Stimulated activated CD8-positive, alpha-beta memory T cell treated with anti-CD3 and anti-CD28 coated beads, Interleukin-4, amount 100 ng/mL, for 4 hours (primary cell): Measurements from ENCODE around the gene SIT1.
"Not testable (repeated sequence)": the region's sequence is repeated elsewhere in the genome, so short reads cannot be mapped to it uniquely, and the experiment has no call there.

Source experiments
- DNase-seq, 2 donors: peaks; one replicate each; pipeline ENCODE4 v3.0.0-alpha.2; 2020; ENCODE audit warnings: low read depth in 2 of 2, low spot score in 1 of 2

The SIT1 gene

DNA sequence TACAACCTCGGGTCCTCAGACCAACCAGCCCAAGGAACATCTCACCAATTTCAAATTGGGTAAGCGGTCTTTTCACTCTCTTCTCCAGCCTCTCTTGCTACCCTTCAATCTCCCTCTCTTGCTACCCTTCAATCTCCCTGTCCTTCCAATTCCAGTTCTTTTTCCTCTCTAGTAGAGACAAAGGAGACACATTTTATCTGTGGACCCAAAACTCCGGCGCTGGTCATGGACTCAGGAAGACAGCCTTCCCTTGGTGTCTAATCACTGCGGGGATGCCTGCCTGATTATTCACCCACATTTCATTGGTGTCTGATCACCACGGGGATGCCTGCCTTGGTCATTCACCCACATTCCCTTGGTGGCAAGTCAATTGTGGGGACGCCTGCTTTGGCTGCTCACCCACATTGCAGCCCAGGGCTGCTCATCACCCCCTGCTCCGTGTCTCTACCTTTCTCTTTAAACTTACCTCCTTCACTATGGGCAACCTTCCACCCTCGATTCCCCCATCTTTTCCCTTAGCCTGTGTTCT is 13.2 kb downstream of the SIT1 start:
- DNase-seq = not testable (repeated sequence)

DNA sequence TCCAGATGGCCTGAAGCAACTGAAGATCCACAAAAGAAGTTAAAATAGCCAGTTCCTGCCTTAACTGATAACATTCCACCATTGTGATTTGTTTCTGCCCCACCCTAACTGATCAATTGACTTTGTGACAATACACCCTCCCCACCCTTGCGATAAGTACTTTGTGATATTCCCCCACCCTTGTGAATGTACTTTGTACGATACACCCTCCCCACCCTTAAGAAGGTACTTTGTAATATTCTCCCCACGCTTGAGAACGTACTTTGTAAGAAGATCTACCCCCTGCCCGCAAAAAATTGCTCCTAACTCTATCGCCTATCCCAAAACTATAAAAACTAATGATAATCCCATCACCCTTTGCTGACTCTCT is 13.9 kb downstream of the SIT1 start:
- DNase-seq = not testable (repeated sequence)

DNA sequence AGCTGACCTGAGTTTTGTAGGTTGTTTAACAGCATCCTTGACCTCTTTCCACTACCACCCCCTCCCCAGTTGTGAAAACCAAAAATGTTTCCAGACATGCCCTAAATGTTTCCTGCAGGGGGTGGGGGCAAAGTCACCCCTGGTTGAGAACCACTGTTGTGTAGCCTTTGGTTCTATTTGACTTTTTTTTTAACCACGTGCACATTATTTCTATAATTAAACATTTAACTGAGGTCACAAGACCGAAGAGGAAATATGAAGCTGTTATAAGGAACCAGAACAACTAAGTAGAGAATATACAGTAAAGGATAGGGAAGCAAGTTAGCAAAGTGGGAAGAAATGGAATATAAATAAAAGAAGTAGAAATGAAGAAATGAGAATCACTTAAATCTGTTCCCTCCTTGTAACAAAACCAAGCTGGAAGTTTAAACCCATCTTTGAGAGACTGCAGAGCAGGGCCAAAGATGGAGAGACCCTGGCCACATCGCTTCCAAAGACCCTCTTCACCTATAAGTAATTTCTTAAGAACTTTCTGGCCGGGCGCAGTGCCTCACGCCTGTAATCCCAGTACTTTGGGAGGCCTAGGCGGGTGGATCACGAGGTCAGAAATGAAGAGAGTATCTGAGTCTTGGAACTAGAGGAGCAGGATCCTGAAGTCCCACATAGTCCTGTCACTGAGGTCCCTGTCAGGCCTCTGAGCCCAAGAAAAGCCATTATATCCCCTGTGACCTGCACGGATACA is 14.4 kb downstream of the SIT1 start:
- no peak for DNase-seq

DNA sequence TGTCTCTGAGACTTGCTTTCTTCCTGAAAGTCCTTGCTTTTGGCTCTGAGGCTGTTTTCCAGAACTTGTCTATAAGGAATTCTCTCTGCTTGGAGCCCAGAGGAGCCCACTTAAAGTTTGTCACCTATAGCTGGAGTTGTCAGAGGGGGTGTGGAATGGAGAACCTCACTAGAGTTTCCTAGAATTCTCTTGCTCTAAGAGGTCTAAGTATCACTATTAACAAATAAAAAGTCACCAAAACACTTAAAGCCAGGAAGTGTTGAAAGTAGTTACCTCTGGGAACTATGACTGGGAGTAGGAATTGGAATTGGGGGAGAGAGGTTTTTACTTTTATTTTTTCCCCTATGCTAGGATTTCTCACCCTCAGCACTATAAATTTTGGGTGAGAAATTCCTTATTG is 15.0 kb downstream of the SIT1 start:
- DNase-seq = no peak

DNA sequence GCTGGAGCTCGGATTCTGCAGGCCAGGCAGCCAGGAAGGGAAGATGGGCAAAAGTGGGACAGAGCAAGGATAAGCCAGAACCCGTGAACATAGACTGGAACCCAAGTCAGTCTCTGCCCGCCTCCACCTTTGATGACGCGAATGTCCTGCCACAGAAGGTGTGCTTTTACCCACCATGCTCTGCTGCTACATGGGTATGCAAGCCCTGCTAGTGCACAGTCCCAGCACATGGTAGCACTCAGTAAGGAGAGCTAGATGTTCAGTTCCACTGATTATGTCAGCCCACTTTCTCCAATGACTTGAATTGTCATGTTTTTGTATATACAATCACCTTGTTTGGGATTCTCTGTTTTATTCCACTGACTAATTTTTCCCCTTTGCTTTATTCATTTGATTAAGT is 21.1 kb downstream of the SIT1 start:
- no peak for DNase-seq

DNA sequence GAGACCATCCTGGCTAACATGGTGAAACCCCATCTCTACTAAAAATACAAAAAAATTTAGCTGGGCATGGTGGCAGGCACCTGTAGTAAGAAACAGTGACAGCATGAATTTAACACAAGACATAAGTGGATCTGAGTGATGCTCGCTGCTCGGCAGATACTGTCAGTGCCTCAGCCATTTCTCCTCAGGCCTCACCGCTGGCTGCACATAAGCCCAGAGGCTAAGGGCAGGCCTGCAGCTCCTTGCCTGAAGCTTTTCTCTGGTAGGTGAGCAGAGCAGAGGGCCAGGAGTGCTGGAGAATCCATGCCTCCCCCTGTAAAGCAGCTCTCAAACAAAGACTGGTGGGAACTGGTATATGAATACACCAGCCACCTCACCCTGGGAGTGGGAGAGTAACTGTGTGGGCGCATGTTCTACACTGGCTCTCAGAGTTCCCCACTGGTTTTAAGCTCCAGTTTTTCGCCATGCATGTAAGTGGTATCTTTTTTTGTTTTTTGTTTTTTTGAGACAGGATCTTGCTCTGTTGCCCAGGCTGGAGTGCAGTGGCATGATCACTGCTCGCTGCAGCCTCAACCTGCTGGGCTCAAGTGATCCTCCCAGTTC is 22.2 kb downstream of the SIT1 start:
- DNase-seq = no peak

DNA sequence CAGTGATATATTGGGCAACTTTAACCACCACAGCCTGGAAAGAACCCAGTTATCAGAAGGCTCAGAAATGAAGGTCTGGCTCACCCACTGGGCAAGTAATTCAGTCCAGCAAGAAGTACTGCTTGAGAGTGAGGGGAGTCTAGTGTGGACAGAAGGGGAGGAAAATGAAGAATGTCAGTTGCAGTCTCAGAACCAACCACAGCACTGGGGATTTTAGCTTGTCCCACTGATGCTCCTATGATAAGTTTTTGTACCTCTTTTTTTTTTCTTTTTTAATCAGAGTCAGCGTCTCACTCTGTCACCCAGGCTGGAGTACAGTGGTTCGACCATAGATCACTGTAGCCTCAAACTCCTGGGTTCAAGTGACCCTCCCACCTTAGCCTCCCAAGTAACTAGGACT is 23.2 kb downstream of the SIT1 start:
- no peak for DNase-seq

DNA sequence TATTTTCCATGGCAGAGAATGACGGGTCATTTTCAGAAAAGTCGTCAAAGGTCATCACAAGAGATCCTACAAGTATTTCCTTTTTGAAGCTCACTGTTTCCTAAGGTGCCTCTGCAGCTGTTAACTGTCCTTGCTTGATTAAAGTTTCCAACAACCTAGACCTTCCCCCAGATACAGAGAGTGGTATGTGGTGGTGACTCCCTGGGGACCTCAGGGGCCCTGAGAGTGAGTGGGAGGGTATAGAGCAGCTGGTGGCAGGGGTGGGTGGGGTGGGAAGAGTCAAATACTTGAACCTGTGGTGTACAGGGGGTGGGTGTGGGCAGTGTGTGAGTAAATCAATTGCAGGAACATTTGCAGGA is 31.0 kb downstream of the SIT1 start:
- no peak for DNase-seq

DNA sequence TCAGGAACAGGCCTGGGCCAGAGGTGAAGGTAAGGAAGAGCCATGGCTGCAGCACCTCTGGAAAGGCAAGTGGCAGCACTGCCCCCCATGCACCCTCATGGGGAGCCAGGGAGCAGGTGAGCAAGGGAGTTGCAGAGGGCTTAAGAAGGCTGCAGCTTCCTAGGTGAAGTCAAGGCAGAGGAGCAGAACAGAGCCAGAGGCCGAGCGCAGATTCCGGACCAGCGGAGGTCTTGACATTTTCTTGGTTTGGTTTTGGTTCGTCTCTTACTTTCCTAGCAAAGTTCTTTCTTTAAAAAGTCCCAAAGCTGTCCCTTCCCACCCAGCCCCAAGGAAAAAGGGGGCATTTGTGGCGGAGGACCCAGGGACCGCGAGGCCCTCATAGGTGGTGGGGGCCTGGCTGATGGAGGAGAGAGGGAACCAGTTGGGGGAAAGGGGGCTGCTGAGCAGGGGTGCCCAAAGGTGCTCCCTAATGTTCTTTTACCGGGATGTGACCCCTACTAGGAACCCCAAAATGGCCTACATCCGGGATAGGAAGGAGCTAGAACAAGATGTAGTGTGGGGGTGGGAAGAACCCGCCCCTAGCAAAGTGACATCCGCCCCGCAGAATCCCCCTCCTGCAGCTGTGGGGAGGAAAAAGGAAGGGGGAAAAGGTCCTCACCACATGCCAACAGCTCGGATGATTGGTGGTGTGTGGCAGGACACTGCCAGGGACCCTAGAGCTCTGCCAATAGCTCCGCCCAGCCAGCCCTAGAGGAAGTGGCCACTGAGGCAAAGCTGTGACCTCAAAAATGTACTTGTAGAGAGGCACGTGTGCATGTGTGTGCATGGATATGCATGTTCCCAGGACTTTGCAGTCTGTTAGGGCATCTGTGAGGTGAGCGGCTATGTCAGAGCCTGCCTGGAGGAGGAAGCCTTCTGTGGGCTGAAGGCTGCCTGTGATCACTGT is 31.6 kb downstream of the SIT1 start:
- DNase-seq = peak in 1 of 2 donors; percentile 26

DNA sequence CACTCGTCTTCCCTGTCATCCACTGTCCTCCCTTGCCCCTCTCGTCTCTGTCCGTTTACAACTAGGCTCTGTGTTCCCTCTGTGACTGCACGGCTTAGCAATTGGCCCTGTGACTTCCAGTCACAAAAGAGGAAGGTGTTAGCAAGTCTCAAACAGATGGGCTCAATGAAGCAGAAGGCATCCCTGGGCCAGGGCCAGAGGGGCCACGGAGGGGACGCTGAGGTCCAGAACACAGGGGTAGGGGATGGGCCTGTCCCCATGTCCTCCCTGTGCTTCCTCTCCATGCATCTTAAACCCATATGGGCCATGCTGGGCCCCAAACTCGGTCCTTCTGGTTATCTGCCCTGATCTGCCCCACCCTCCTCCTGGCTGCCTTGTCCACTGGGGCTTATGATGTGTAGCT is 32.4 kb downstream of the SIT1 start, which contains the start of gene CD72:
Gene CD72 (minus strand): TSS at position 89 of the 403 bp plus-strand sequence. CDS start 110 bp downstream, outside the sequence.
- DNase-seq = no peak

DNA sequence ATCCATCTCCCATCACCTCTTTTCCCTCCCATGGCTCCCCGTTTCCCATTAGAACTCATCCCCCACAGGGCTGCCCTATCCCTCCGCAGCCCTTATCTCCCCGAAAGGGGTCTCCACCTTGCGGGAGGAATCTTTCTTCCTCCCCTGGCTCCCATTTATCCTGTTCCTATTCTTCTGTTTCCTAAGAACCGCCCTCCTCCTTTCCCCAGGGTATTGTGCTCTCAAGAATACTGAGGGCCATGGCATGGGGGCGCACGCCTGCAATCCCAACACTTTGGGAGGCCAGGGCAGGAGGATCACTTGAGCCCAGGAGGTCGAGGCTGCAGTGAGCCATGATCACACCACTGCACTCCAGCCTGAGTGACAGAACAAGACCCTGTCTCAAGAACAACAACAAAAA is 33.2 kb downstream of the SIT1 start:
- no peak for DNase-seq

DNA sequence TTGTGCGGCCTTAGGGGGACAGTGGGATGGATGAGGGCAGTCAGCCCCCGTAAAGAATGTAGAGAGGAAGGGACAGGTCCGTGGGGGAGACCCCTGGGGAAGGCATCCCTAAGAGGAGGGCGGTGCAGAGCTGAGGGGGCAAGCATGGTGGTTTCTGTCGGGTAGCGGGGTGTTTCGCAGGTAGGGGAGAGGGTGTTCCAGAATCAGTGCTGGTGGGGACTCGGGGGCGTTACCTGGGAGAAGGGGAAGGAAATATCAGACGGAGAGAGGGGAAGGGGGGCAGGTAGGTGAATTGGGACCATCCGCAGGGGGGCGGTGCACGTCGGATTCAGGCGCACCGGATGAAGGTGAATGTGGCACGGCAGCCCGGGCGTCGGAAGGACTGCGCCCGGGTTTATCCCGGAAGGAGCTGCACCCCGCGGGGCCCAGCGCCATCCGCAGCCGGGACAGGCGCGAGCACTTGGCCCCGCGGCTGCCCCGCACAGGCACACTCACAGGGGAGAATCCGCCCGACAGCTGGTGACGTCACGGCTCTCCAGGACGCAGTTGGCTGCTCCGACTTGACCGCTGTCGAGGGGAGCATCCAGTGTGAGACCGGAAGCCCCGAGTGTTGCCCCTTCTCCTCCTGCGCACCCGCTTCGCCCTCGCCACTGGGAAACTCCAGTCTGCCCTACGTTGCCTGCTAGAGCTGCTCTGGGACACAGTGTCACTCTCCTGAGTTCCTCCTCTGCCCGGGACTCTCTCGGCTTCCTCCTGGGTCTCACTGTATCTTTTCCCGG is 33.9 kb downstream of the SIT1 start:
- peak; percentile 34 to 57 for DNase-seq

DNA sequence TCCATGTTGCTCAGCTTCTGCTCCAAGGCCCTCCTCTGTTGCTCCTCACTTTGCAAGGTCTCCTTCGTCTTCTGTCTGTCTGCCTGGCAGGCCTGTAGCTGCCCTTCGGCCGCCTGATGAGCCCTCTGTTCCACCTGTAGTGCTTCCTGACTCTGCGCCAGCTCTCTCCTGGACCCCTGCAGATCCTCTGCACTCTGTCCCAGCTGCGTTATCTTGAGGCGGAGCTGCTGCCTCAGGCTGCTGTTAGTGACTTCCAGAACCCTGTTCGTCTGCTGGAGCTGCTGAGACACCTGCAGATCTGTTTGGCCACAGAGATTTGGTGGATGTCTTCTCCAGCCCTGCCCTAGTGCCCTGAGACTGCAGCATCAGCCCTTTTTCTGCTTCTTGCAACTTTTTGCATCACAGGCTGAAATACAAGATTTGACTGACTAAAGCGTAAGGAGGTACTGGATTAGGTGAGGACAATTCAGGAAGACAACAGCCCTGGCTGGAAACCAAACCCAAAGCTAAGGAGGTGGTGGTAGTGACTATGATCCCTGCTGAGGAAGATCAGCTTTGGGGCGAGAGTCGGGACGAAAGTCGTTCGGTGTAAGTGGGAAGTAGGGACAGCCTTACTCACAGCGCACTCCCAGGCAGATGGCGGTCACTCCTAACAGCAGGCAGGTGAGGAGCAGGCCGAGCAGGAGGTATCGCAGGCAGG is 34.6 kb downstream of the SIT1 start:
- DNase-seq = no peak

DNA sequence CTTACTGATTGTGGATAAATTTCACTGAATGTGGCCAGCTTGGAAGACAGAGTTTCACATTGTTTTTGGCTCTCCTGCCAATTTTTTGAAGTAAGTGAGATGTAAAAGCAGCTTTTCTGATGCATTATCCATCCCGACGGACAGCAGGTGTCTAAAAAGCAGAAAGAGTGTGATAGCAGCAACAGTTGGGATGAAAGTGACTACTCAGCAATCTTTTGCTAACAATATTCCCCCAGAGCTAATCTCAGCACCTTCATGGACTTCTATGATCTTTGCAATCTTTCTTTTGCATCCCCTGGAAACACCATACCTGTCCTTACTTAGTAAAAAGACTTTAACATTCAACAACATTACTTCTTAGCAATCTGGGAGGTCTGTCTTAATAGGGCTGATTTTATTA is 37.9 kb downstream of the SIT1 start:
- no peak for DNase-seq

DNA sequence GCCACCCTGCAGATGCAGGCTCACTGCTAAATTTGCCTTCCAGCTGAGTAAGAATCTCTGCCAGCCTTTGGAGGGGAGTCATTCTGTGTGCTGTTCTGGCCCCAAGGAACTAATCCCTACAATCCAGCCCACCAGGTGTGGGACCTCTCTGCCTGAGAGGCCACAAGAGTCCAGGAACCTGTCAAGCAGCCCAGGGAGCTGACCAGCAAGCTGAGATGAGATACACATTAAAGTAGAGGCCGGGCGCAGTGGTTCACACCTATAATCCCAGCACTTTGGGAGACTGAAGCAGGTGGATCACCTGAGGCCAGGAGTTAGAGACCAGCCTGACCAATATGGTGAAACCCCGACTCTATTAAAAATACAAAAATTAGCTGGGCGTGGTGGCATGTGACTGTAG is 38.7 kb downstream of the SIT1 start:
- DNase-seq = not testable (repeated sequence)

DNA sequence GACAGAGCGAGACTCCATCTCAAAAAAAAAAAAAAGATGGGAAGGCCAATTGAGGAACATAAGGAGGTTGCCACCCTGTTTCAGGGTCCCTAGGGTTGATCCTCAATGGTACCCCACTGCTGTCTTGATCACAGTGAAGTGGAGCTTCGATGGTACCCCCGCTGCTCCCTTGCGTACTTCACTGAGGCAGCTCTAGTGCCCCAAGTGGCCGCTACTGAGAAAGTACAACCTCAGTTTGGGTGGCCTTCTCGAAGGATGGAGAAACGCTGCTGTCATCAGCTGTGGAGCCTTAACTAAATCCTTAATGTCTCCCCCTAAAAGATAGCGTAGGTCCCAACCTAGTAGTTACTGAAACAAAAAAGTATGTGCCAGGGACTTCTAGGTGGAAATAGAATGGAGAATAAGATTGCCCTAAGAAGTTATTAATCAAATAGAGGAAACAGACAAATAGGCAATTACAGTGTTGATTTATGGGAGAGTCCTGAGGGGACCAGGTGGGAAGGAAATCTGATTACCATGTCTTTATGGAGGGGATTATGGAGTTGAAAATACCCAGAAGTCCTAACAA is 39.4 kb downstream of the SIT1 start:
- peak in 1 of 2 donors; percentile 28 for DNase-seq

DNA sequence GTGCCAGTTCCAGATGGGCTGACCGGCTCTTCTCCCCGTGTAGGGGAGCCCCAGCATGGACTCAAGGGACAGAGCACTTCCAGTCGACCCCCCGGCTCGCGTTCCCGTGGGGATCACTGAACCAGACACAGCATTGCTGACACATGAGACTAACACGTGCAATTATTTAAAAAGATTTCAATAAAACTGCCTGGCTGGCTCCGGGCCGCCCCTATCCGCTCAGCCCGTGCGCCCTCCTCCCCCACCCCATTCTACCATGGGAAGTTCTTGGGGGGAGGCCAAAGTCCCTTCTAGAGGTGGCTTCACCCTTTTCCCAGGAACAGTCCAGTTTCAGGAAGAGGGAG is 40.9 kb downstream of the SIT1 start:
- no peak for DNase-seq

DNA sequence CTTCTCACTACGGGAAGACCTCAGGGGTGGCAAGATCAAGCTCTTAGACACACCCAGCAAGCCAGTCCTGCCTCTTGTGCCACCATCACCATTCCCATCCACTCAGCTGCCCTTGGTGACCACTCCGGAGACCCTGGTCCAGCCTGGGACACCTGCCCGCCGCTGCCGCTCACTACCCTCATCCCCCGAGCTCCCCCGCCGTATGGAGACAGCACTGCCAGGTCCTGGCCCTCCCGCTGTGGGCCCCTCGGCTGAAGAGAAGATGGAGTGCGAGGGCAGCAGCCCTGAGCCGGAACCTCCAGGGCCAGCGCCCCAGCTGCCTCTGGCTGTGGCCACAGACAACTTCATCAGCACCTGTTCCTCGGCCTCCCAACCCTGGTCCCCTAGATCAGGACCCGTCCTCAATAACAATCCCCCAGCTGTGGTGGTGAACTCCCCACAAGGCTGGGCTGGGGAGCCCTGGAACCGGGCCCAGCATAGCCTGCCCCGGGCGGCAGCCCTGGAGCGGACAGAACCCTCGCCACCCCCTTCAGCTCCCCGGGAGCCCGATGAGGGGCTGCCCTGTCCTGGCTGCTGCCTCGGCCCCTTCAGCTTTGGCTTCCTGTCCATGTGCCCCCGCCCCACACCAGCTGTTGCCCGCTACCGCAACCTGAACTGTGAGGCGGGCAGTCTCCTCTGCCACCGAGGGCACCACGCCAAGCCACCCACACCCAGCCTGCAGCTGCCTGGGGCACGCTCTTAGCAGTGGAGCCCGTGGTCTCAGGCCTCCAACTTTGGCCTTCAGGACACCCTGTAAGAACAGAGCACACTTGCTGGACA is 41.5 kb downstream of the SIT1 start:
- no peak for DNase-seq

DNA sequence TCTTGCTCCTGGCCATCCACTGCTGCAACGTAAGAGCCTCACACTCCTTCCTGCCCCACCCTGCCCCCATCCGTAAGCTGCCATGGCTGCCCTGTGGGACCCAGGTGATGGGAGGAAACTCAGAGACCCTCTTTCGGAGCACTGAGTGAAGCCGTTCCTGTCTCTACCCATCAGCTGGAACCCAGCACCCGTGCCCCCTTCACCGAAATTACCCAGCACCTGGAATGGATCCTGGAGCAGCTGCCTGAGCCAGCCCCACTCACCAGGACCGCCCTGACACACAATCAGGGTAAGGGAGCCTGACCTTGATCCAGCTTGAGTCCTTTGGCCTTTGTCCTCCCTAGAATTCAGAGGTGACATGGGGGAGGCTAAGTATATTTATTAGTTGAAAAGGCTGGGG is 42.5 kb downstream of the SIT1 start:
- DNase-seq = no peak
